Measurements from ENCODE around the gene TRIM68. TPM values are rescaled to one million over a fixed set of nuclear protein-coding genes. Genes with fewer than 3 reads are reported as not detected.

TRIM68 gene
- polyA plus RNA-seq, 3 donors: 4.2 to 12.4 (median 5.1) TPM

- 8 to 36% (median 15%) methylated on average over 3 of the region's 3 CpGs for WGBS, 3 donors
- no peak overlapping the region for H3K27ac ChIP-seq (ENCODE audit: low read depth, low read length)
Observed at GRCh38 chr11:4610258-4610935, 2.4 kb upstream of the TRIM68 start.

GRCh38 chr11:4607096-4607495 is 935 bp downstream of the TRIM68 start:
- WGBS, 3 donors: 27 to 31% (median 29%) methylated on average over 6 of the region's 6 CpGs

GRCh38 chr11:4606231-4607015 is 1.6 kb downstream of the TRIM68 start:
- WGBS, 3 donors: 33 to 35% (median 33%) methylated on average over 1 of the region's 1 CpG
- no peak overlapping the region for H3K27ac ChIP-seq (ENCODE audit: low read depth, low read length)

More at GRCh38 chr11:4607096-4607495, 935 bp downstream of the TRIM68 start:
- H3K27ac ChIP-seq (ENCODE audit: low read depth, low read length): no peak overlapping the region

GRCh38 chr11:4605057-4605456 is 3.0 kb downstream of the TRIM68 start:
- H3K27ac ChIP-seq (ENCODE audit: low read depth, low read length): no peak overlapping the region
- 89 to 94% (median 90%) methylated on average over 4 of the region's 4 CpGs for WGBS, 3 donors

GRCh38 chr11:4593739-4594138 is 14.3 kb downstream of the TRIM68 start, which contains the start of gene OR52I1:
OR52I1 (plus strand) TSS chr11:4594039; CDS start chr11:4594039, 0 bp downstream.
- 81 to 96% (median 88%) methylated on average over 1 of the region's 1 CpG for WGBS, 3 donors
- H3K27ac ChIP-seq (ENCODE audit: low read depth, low read length): no peak within 1 kb of the TSS

- WGBS, 3 donors: 43 to 69% (median 68%) methylated on average over 3 of the region's 3 CpGs
- no peak overlapping the region for H3K27ac ChIP-seq (ENCODE audit: low read depth, low read length)
Observed at GRCh38 chr11:4589017-4589416, 19.0 kb downstream of the TRIM68 start.

GRCh38 chr11:4581443-4581842 is 26.6 kb downstream of the TRIM68 start, which contains the start of gene OR52I2:
OR52I2 (plus strand) TSS chr11:4581743.
- H3K27ac ChIP-seq (ENCODE audit: low read depth, low read length): no peak within 1 kb of the TSS

- whole genome bisulfite sequencing, 3 donors: 75 to 81% (median 80%) methylated on average over 1 of the region's 1 CpG
- no peak overlapping the region for H3K27ac ChIP-seq (ENCODE audit: low read depth, low read length)
Observed at GRCh38 chr11:4580124-4580523, 27.9 kb downstream of the TRIM68 start.

- H3K27ac ChIP-seq (ENCODE audit: low read depth, low read length): no peak overlapping the region
- 86 to 90% (median 86%) methylated on average over 6 of the region's 6 CpGs for WGBS, 3 donors
Observed at GRCh38 chr11:4578624-4579023, 29.4 kb downstream of the TRIM68 start.

GRCh38 chr11:4577761-4578160 is 30.3 kb downstream of the TRIM68 start:
- WGBS, 3 donors: 70 to 90% (median 85%) methylated on average over 2 of the region's 2 CpGs
- H3K27ac ChIP-seq (ENCODE audit: low read depth, low read length): no peak overlapping the region

GRCh38 chr11:4576880-4577279 is 31.2 kb downstream of the TRIM68 start:
- WGBS, 3 donors: 60 to 67% (median 63%) methylated on average over 3 of the region's 3 CpGs
- H3K27ac ChIP-seq (ENCODE audit: low read depth, low read length): no peak overlapping the region

GRCh38 chr11:4569075-4569474 is 39.0 kb downstream of the TRIM68 start:
- H3K27ac ChIP-seq (ENCODE audit: low read depth, low read length): no peak overlapping the region
- 91 to 94% (median 94%) methylated on average over 18 of the region's 18 CpGs for WGBS, 3 donors

- no peak overlapping the region for H3K27ac ChIP-seq (ENCODE audit: low read depth, low read length)
- 87 to 93% (median 88%) methylated on average over 2 to 3 of the region's 3 CpGs for WGBS, 3 donors
Observed at GRCh38 chr11:4565371-4565770, 42.7 kb downstream of the TRIM68 start.

- 30 to 95% (median 88%) methylated on average over 1 of the region's 1 CpG for WGBS, 3 donors
- H3K27ac ChIP-seq (ENCODE audit: low read depth, low read length): no peak overlapping the region
Observed at GRCh38 chr11:4560467-4560866, 47.6 kb downstream of the TRIM68 start.

- H3K27ac ChIP-seq (ENCODE audit: low read depth, low read length): no peak overlapping the region
- 49 to 76% (median 73%) methylated on average over 8 of the region's 8 CpGs for WGBS, 3 donors
Observed at GRCh38 chr11:4559527-4560440, 48.2 kb downstream of the TRIM68 start.

GRCh38 chr11:4551346-4551979 is 56.6 kb downstream of the TRIM68 start:
- WGBS, 3 donors: 81 to 82% (median 81%) methylated on average over 8 of the region's 8 CpGs
- H3K27ac ChIP-seq (ENCODE audit: low read depth, low read length): no peak overlapping the region

Measured in adipose tissue (tissue), 3 donors.